Measurements from ENCODE around the gene NCDN. TPM values are rescaled to one million over a fixed set of nuclear protein-coding genes. Genes with fewer than 3 reads are reported as not detected.

Gene NCDN
- total RNA-seq, 1 experiment from 2014 or later: 39.2 TPM

- ChIA-PET CTCF (interaction anchor here (0.6 to 3.4 kb wide), 24 partner anchors 9 to 206 kb away, joined by 3 to 80 read pairs (median 6); partner anchors contain the start of genes C1orf216, CLSPN, KIAA0319L and NCDN), POLR2A (interaction anchor here (0.7 to 0.8 kb wide), 2 partner anchors 9 to 19 kb away, joined by 3 read pairs; no protein-coding TSS in a partner anchor)
- ATAC-seq (peak; percentile 43), DNase-seq (ENCODE audit: low spot score) (peak; percentile 78)
- TF ChIP-seq ELF4 (CRISPR knock-in tag; IDR thresholded peaks at IDR 0.05; ENCODE audit: low read depth): no peak
- TF ChIP-seq ZMAT4 (CRISPR knock-in tag; IDR thresholded peaks at IDR 0.05): no peak
- no peak for TF ChIP-seq ZNF138 (CRISPR knock-in tag; conservative IDR thresholded peaks at IDR 0.05)
- TF ChIP-seq, protein P1, sequence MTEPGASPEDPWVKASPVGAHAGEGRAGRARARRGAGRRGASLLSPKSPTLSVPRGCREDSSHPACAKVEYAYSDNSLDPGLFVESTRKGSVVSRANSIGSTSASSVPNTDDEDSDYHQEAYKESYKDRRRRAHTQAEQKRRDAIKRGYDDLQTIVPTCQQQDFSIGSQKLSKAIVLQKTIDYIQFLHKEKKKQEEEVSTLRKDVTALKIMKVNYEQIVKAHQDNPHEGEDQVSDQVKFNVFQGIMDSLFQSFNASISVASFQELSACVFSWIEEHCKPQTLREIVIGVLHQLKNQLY (CRISPR knock-in tag; IDR thresholded peaks at IDR 0.05): no peak
- TF ChIP-seq, protein P2, sequence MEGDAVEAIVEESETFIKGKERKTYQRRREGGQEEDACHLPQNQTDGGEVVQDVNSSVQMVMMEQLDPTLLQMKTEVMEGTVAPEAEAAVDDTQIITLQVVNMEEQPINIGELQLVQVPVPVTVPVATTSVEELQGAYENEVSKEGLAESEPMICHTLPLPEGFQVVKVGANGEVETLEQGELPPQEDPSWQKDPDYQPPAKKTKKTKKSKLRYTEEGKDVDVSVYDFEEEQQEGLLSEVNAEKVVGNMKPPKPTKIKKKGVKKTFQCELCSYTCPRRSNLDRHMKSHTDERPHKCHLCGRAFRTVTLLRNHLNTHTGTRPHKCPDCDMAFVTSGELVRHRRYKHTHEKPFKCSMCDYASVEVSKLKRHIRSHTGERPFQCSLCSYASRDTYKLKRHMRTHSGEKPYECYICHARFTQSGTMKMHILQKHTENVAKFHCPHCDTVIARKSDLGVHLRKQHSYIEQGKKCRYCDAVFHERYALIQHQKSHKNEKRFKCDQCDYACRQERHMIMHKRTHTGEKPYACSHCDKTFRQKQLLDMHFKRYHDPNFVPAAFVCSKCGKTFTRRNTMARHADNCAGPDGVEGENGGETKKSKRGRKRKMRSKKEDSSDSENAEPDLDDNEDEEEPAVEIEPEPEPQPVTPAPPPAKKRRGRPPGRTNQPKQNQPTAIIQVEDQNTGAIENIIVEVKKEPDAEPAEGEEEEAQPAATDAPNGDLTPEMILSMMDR (IDR thresholded peaks at IDR 0.05): peak; percentile 74
- Mint-ChIP-seq H3K27ac (no peak overlapping the region), H3K36me3 (peaks cover 12% of the 10 kb centered on the region), H3K9me3 (no peaks in the 10 kb centered on the region), H3K4me3 (no peak overlapping the region), H3K27me3 (ENCODE audit: low read depth) (peaks cover 52% of the 10 kb centered on the region), H3K4me1 (peaks cover 11% of the 10 kb centered on the region)
Measured at GRCh38 chr1:35568975-35569395, 11.4 kb downstream of the NCDN start.

- Mint-ChIP-seq H3K9me3 (no peaks in the 10 kb centered on the region), H3K27me3 (ENCODE audit: low read depth) (peaks cover 60% of the 10 kb centered on the region), H3K4me1 (peaks cover 15% of the 10 kb centered on the region), H3K27ac (no peak overlapping the region), H3K4me3 (no peak overlapping the region), H3K36me3 (peaks cover 4% of the 10 kb centered on the region)
- ChIA-PET CTCF (interaction anchor here (0.6 to 2.4 kb wide), 5 partner anchors 13 to 158 kb away, joined by 3 to 14 read pairs (median 8); partner anchors contain the start of genes KIAA0319L and NCDN), POLR2A (no interaction called here)
- DNase-seq (ENCODE audit: low spot score) (no peak), ATAC-seq (no peak)
- no peak for TF ChIP-seq ATF1 (CRISPR knock-in tag; IDR thresholded peaks at IDR 0.05)
- TF ChIP-seq MXD4 (CRISPR knock-in tag; IDR thresholded peaks at IDR 0.05; ENCODE audit: borderline replicate concordance): no peak
- TF ChIP-seq CREB1 (CRISPR knock-in tag; IDR thresholded peaks at IDR 0.05): no peak
- TF ChIP-seq, protein P3, sequence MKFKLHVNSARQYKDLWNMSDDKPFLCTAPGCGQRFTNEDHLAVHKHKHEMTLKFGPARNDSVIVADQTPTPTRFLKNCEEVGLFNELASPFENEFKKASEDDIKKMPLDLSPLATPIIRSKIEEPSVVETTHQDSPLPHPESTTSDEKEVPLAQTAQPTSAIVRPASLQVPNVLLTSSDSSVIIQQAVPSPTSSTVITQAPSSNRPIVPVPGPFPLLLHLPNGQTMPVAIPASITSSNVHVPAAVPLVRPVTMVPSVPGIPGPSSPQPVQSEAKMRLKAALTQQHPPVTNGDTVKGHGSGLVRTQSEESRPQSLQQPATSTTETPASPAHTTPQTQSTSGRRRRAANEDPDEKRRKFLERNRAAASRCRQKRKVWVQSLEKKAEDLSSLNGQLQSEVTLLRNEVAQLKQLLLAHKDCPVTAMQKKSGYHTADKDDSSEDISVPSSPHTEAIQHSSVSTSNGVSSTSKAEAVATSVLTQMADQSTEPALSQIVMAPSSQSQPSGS (CRISPR knock-in tag; IDR thresholded peaks at IDR 0.05; ENCODE audit: borderline replicate concordance, low read depth): no peak
- no peak for TF ChIP-seq HMGA2 (CRISPR knock-in tag; IDR thresholded peaks at IDR 0.05)
- TF ChIP-seq FOXP1 (CRISPR knock-in tag; IDR thresholded peaks at IDR 0.05; ENCODE audit: borderline replicate concordance): no peak
- TF ChIP-seq ZNF423 (CRISPR knock-in tag; IDR thresholded peaks at IDR 0.05): no peak
- no peak for TF ChIP-seq MAX (CRISPR knock-in tag; IDR thresholded peaks at IDR 0.05)
- no peak for TF ChIP-seq ZMAT4 (CRISPR knock-in tag; IDR thresholded peaks at IDR 0.05)
- TF ChIP-seq AFF4 (CRISPR knock-in tag; IDR thresholded peaks at IDR 0.05; ENCODE audit: borderline replicate concordance): no peak
- TF ChIP-seq ZNF396 (CRISPR knock-in tag; IDR thresholded peaks at IDR 0.05; ENCODE audit: borderline replicate concordance): no peak
- no peak for TF ChIP-seq NFATC4 (CRISPR knock-in tag; IDR thresholded peaks at IDR 0.05)
- no peak for TF ChIP-seq IRF2 (CRISPR knock-in tag; IDR thresholded peaks at IDR 0.05; ENCODE audit: borderline replicate concordance, low read depth)
- TF ChIP-seq, protein P4, sequence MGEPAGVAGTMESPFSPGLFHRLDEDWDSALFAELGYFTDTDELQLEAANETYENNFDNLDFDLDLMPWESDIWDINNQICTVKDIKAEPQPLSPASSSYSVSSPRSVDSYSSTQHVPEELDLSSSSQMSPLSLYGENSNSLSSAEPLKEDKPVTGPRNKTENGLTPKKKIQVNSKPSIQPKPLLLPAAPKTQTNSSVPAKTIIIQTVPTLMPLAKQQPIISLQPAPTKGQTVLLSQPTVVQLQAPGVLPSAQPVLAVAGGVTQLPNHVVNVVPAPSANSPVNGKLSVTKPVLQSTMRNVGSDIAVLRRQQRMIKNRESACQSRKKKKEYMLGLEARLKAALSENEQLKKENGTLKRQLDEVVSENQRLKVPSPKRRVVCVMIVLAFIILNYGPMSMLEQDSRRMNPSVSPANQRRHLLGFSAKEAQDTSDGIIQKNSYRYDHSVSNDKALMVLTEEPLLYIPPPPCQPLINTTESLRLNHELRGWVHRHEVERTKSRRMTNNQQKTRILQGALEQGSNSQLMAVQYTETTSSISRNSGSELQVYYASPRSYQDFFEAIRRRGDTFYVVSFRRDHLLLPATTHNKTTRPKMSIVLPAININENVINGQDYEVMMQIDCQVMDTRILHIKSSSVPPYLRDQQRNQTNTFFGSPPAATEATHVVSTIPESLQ (CRISPR knock-in tag; IDR thresholded peaks at IDR 0.05): no peak
Measured at GRCh38 chr1:35569936-35570335, 12.3 kb downstream of the NCDN start.

Measured in WTC11 (cell line).